Measurements from ENCODE around the gene RPS16. TPM values are rescaled to one million over a fixed set of nuclear protein-coding genes. Genes with fewer than 3 reads are reported as not detected.

RPS16 gene
- total RNA-seq, 1 donor from 2014 or later, result 2,674 TPM

DNA sequence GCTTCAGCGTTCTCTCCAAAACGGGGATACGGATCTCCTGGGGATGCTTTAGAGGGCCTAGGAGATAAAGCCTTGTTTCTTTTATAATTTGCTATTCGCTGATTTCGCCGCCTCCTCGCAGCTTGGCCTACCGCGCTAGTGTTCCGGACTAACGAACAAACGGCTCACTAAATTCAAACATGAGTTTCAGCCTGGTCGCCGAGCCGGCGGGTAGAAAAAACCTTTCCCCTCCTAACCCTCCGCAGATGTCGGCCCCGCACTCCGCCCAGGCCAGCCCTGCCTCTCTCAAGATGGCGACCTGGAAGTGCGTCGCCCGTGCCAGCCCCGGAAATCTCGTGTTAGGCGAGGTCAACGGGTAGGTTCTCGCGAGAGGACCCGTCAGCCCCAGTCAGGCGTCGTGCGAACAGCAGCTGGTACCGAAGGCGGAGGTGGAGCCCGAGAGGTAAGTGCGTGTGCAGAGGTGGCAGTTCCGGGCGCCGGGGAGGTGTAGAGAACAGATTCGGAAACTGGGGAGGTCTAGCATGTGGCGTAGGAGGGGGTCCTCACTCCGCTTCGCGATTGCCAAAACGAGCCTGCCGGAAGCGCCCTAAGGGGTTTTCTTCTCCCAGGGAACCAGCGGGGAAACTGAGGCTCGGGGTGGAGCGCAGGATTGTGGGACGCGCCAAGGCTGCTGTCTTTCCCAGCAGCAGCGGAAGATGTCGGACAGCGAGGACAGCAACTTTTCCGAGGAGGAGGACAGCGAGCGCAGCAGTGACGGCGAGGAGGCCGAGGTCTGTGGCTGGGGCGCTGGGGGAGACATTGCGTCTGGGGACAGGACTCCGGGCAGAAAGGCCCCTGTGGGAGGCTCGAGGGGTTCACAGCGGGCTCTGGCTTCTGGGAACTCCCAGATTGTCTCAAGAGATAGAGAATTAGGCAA is 9.7 kb upstream of the RPS16 start, which contains the start of gene SUPT5H:
TSS of gene SUPT5H (plus strand) at position 387 of the 916 bp plus-strand sequence. CDS start at position 696, 309 bp downstream.
- Mint-ChIP-seq H3K9me3 (no peaks in the 10 kb centered on the region), H3K4me3 (ENCODE audit: low read depth) (peak within 1 kb of the TSS; percentile 95), H3K27me3 (ENCODE audit: low read depth) (no peaks in the 10 kb centered on the region), H3K4me1 (ENCODE audit: low read depth) (peaks cover 34% of the 10 kb centered on the region), H3K36me3 (ENCODE audit: low read depth) (peaks cover 43% of the 10 kb centered on the region), H3K27ac (peak within 1 kb of the TSS; percentile 94)
- intact Hi-C loops (cut with micrococcal nuclease), result loop anchor here (1.0 to 2.0 kb wide), 4 partner anchors 9 to 95 kb away; partner anchors contain the start of genes EID2 and TIMM50
- DNase-seq (ENCODE audit: low spot score), result peak; percentile 98

DNA sequence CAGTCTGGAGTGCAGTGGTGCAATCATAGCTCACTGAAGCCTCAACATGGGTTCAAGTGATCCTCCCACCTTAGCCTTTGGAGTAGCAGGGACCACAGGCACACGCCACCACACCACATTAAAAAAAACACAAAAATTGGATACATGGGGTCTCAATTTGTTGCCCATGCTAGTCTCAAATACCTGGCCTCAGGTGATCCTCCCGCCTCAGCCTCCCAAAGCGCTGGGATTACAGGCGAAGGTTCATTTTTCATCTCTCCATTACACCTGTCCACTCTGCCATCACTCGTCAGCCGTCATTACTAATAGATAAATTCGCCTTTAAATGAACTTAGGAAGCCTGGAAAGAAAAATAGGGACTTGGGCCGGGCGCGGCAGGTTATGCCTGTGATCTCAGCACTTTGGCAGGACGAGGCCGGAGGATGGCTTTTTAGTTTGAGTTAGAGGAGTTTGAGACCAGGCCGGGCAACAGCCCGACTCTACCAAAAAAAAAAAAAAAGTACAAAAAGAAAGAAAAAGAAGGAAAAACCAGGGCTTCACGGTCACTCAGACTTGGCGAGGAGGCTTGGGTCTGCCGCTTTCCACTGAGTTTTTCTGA is 8.9 kb upstream of the RPS16 start:
- H3K4me3 Mint-ChIP-seq (ENCODE audit: low read depth), result peak overlapping the region; percentile 95
- H3K4me1 Mint-ChIP-seq (ENCODE audit: low read depth), result peaks cover 35% of the 10 kb centered on the region
- H3K9me3 Mint-ChIP-seq, result no peaks in the 10 kb centered on the region
- H3K27me3 Mint-ChIP-seq (ENCODE audit: low read depth), result no peaks in the 10 kb centered on the region
- no peak for DNase-seq (ENCODE audit: low spot score)
- peaks cover 40% of the 10 kb centered on the region for H3K36me3 Mint-ChIP-seq (ENCODE audit: low read depth)
- peak overlapping the region; percentile 94 for H3K27ac Mint-ChIP-seq
- intact Hi-C loops (cut with micrococcal nuclease), result loop anchor here (1.0 to 2.0 kb wide), 4 partner anchors 8 to 96 kb away; partner anchors contain the start of genes EID2 and TIMM50

DNA sequence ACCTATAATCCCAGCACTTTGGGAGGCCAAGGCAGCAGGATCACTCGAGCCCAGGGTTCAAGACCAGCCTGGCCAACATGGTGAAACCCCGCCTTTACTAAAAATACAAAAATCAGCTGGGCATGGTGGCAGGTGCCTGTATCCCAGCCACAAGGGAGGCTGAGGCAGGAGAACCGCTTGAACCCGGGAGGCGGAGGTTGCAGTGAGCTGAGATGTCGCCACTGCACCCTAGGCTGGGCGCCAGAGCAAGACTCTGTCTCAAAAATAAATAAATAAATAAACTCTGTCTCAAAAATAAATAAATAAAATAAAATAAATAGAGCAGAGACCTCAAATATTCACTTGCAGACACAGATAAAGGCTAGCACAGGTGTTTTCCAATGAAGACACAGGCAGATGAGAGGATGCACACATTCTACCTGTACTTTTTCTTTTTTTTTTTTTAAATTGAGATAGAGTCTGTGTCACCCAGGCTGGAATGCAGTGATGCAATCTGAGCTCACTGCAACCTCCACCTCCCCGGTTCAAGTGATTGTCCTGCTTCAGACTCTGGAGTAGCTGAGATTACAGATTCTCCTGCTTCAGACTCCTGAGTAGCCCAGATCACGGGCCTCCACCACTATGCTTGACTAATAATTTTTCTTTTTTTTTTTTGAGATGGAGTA is 2.7 kb upstream of the RPS16 start:
- no peak for DNase-seq (ENCODE audit: low spot score)
- Mint-ChIP-seq H3K27me3 (ENCODE audit: low read depth) (no peaks in the 10 kb centered on the region), H3K4me1 (ENCODE audit: low read depth) (peaks cover 29% of the 10 kb centered on the region), H3K36me3 (ENCODE audit: low read depth) (peaks cover 24% of the 10 kb centered on the region), H3K9me3 (no peaks in the 10 kb centered on the region), H3K27ac (no peak overlapping the region), H3K4me3 (ENCODE audit: low read depth) (no peak overlapping the region)
- intact Hi-C loops (cut with micrococcal nuclease), result no loop called here

DNA sequence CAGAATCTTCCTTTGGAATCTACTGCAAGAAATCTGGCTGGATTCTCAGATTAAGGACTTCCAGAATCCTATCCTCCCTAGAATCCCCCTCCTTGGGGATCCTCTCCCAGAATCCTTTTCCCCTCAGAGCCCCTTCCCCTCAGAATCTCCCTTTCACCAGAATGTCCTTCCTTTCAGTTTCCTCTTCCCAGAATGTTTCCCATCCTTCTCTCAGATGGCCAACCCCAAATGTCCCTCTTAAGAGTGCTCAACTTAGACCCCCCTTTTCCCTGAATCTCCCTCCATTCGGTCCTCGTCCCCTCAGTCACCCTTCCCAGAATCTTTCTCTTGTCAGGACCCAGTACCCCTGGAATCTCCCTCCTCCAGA is 584 bp upstream of the RPS16 start:
- no peaks in the 10 kb centered on the region for H3K9me3 Mint-ChIP-seq
- H3K27me3 Mint-ChIP-seq (ENCODE audit: low read depth), result no peaks in the 10 kb centered on the region
- H3K27ac Mint-ChIP-seq, result peak overlapping the region; percentile 99
- DNase-seq (ENCODE audit: low spot score), result no peak
- intact Hi-C loops (cut with micrococcal nuclease), result loop anchor here (1.0 to 2.0 kb wide), 4 partner anchors 9 to 45 kb away; partner anchors contain the start of genes MED29, PAF1, PLEKHG2 and SUPT5H
- H3K36me3 Mint-ChIP-seq (ENCODE audit: low read depth), result peaks cover 40% of the 10 kb centered on the region
- H3K4me1 Mint-ChIP-seq (ENCODE audit: low read depth), result peaks cover 36% of the 10 kb centered on the region
- H3K4me3 Mint-ChIP-seq (ENCODE audit: low read depth), result peak overlapping the region; percentile 100

DNA sequence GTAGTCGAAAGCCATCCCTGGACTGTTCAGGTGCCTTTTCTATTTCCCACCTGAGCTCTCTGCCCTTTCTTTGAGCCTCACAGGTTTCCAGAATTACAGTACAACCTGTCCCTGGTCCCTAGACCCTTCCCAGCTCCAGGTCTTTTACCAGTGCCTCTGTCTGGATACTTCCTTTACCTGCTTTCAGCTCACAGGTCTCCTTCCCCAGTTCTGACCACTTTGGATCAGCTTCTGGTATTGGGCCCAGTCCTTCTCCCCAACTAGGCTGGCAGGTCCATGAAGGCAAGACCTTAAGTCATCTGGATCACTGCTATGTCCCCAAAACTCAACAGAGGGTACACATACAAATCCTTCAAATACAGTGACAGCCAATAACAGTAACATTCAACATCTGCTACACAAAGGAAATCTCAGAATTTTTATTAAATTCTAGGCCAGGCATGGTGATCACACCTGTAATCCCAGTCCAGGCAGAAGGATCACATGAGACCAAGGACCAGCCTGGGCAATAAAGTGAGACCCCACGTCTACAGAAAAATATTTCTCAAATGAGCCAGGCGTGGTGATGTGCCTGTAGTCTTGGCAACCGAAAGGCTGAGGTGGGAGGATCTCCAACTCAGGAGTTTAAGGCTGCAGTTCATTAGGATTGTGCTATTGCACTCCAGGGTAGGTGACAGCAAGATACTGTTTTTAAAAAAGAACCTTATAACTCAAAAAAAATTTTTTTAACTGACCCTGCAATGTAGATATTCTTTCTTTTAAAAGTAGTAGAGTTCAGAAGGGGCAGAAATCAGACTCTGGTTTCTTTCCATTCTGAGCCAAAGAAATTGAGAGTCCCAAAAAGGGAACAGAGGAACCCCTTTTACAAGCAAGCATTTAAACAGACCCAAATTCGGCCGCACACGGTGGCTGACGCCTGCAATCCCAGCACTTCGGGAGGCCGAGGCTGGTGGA is 1.3 kb downstream of the RPS16 start:
- Mint-ChIP-seq H3K4me1 (ENCODE audit: low read depth) (peaks cover 41% of the 10 kb centered on the region), H3K27ac (peak overlapping the region; percentile 99)

DNA sequence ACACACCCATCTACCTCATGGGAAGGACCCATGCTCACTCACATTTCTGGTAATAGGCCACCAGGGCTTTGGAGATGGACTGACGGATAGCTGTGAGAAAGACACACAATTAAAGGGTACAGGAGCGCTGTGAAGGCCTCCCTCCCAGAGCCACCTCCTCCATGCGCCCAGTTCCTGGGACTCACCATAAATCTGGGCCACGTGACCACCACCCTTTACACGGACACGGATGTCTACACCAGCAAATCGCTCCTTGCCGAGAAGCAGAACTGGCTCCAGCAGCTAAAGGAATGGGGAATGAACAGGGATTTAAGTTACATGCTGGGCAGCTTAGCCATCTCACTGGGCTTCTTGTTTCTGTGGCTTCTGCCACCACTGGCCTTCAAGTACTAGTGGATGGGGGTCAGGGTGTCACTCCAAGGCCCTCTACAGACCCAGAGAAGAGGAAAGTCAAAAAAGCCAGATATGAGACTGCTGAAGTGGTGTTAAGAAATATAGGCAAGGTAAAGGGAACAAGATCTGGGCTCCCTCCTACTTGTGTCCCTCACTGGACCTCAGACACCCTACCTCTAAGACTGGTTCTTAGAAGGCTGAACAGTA is 2.2 kb downstream of the RPS16 start:
- intact Hi-C loops (cut with micrococcal nuclease), result no loop called here
- H3K4me1 Mint-ChIP-seq (ENCODE audit: low read depth), result peaks cover 41% of the 10 kb centered on the region
- H3K4me3 Mint-ChIP-seq (ENCODE audit: low read depth), result peak overlapping the region; percentile 58

More for the DNA sequence above, 1.3 kb downstream of the RPS16 start:
- Mint-ChIP-seq H3K4me3 (ENCODE audit: low read depth) (peak overlapping the region; percentile 100), H3K36me3 (ENCODE audit: low read depth) (peaks cover 51% of the 10 kb centered on the region), H3K9me3 (no peaks in the 10 kb centered on the region), H3K27me3 (ENCODE audit: low read depth) (no peaks in the 10 kb centered on the region)
- intact Hi-C loops (cut with micrococcal nuclease), result no loop called here
- DNase-seq (ENCODE audit: low spot score), result no peak

DNA sequence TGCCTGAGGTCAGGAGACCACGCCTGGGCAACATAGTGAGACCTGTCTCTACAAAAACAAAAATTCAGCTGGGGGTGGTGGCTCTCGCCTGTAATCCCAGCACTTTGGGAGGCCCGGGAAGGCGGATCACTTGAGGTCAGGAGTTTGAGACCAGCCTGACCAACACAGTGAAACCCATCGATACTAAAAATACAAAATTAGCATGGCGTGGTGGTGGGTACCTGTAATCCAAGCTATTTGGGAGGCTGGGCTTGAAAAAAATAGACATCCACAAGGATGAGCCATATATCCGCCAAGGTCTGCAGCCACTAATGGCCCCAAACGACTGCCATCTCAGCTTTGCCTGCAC is 3.1 kb downstream of the RPS16 start:
- Mint-ChIP-seq H3K4me3 (ENCODE audit: low read depth) (peak overlapping the region; percentile 45), H3K9me3 (no peaks in the 10 kb centered on the region), H3K36me3 (ENCODE audit: low read depth) (peaks cover 51% of the 10 kb centered on the region), H3K27me3 (ENCODE audit: low read depth) (no peaks in the 10 kb centered on the region), H3K4me1 (ENCODE audit: low read depth) (peaks cover 41% of the 10 kb centered on the region), H3K27ac (peak overlapping the region; percentile 73)
- intact Hi-C loops (cut with micrococcal nuclease), result no loop called here
- DNase-seq (ENCODE audit: low spot score), result no peak

More for the DNA sequence above, 2.2 kb downstream of the RPS16 start:
- peak overlapping the region; percentile 73 for H3K27ac Mint-ChIP-seq
- H3K36me3 Mint-ChIP-seq (ENCODE audit: low read depth), result peaks cover 51% of the 10 kb centered on the region
- DNase-seq (ENCODE audit: low spot score), result no peak
- H3K9me3 Mint-ChIP-seq, result no peaks in the 10 kb centered on the region
- H3K27me3 Mint-ChIP-seq (ENCODE audit: low read depth), result no peaks in the 10 kb centered on the region

DNA sequence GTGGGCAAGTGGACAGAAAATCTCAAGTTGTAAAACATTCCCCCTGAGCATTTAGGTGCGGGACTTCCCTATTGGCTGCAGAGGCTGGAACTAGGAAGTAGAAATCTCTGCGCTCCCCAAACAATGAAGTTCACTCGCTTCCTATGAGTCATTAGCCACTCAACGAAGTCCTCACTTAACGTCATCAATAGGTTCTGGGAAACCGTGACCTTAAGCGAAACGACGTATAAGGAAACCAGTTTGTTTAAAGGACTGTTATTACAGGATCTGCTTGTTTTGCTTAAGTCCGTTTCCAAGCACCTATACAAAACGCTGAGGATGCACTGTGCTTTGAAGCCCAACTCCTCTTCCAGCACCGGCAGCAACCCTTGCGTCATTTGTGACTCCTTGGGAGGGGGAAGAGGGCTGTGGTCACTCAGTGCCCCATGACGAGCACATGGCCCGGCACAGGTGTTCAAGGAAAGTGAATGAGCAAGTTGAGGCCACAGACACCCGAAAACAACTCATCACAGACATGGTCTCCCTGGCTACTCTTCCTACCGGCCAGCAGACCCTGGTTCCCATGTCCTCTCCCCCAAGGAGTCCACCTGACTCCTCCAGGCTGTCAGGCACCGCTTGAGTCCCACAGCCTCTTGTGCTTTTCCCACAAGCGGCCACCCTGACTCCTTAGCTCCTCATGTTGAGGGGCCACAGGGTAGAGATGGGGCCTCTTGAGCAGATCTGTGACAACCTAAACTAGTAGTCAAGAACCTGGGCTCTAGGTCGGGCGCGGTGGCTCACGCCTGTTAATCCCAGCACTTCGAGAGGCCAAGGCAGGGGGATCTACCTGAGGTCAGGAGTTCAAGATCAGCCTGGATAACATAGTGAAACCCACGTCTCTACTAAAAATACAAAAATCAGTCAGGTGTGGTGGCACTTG is 4.8 kb downstream of the RPS16 start:
- Mint-ChIP-seq H3K4me1 (ENCODE audit: low read depth) (peaks cover 33% of the 10 kb centered on the region), H3K9me3 (no peaks in the 10 kb centered on the region), H3K27me3 (ENCODE audit: low read depth) (no peaks in the 10 kb centered on the region), H3K36me3 (ENCODE audit: low read depth) (peaks cover 52% of the 10 kb centered on the region), H3K4me3 (ENCODE audit: low read depth) (peak overlapping the region; percentile 33), H3K27ac (peak overlapping the region; percentile 97)
- peak; percentile 44 for DNase-seq (ENCODE audit: low spot score)
- intact Hi-C loops (cut with micrococcal nuclease), result loop anchor here (1.0 to 2.0 kb wide), 2 partner anchors 14 to 19 kb away; partner anchors contain the start of genes PLEKHG2 and SUPT5H

DNA sequence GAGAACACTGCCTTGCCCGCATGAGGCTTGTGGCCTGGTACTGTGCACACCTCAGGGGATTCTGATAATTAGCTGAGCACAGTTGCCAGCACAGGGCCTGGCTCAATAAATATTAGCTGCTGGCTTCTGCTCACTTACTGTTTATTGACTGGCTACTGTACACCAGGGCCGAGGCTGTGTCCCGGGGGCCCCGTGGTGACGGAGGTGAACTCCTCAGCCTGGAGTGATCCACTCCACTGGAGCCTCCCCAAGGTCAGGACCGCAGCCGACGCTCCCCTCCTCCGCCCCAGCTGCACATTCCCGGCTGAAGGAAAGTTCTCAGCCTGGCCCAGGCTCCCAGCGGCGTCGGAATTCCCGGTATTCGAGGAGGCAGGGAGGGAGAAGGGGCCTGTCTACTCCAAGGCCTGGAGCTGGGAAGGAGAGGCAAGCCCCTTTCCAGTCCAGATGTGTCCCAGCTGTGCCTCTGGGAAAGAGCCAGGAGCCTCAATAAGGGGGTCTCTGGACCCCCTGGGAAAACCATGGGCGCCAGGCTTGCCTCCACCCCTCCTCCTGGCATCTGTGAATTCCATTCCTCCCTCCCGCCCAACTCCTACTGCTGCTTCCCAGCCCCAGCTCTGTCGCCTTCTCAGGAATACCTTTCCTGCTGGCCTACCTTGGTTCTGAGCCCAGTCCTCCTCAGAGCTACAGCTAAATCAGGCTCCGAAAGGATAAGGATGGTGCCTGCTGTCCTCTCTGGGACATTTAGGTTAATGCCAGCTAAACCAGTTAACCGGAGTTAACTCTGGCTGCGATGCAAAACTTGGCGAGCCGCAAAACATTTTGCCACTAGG is 7.3 kb downstream of the RPS16 start:
- Mint-ChIP-seq H3K4me1 (ENCODE audit: low read depth) (peaks cover 21% of the 10 kb centered on the region), H3K36me3 (ENCODE audit: low read depth) (peaks cover 42% of the 10 kb centered on the region), H3K4me3 (ENCODE audit: low read depth) (no peak overlapping the region), H3K9me3 (no peaks in the 10 kb centered on the region), H3K27ac (no peak overlapping the region), H3K27me3 (ENCODE audit: low read depth) (no peaks in the 10 kb centered on the region)
- intact Hi-C loops (cut with micrococcal nuclease), result no loop called here
- no peak for DNase-seq (ENCODE audit: low spot score)

DNA sequence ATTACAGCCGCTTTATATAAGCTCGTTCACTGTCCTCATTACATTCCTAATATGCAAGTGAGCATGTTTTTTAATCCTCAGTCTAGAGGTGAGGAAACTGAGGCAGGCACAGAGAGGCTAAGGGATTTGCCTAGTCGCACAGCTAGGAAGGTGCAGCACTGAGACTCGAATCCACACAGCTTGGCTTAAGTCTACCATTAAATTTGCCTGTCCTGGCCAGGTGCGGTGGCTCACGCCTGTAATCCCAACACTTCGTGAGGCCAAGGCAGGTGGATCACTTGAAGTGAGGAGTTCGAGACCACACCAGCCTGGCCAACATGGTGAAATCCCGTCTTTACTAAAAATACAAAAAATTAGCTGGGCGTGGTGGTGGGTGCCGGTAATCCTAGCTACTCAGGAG is 8.0 kb downstream of the RPS16 start:
- Mint-ChIP-seq H3K4me1 (ENCODE audit: low read depth) (peaks cover 15% of the 10 kb centered on the region), H3K27me3 (ENCODE audit: low read depth) (no peaks in the 10 kb centered on the region), H3K9me3 (no peaks in the 10 kb centered on the region), H3K27ac (no peak overlapping the region), H3K4me3 (ENCODE audit: low read depth) (no peak overlapping the region), H3K36me3 (ENCODE audit: low read depth) (peaks cover 38% of the 10 kb centered on the region)
- no peak for DNase-seq (ENCODE audit: low spot score)
- intact Hi-C loops (cut with micrococcal nuclease), result no loop called here
